ENCODE measurements around the gene HLA-DQA1. TPM values are rescaled to one million over a fixed set of nuclear protein-coding genes. Genes with fewer than 3 reads are reported as not detected.
"Not testable (repeated sequence)": the region's sequence is repeated elsewhere in the genome, so short reads cannot be mapped to it uniquely, and the experiment has no call there.

HLA-DQA1 gene
- total and polyA plus RNA-seq, 7 experiments from 2014 or later: 0.59 to 43.4 (median 10.7) TPM

DNA sequence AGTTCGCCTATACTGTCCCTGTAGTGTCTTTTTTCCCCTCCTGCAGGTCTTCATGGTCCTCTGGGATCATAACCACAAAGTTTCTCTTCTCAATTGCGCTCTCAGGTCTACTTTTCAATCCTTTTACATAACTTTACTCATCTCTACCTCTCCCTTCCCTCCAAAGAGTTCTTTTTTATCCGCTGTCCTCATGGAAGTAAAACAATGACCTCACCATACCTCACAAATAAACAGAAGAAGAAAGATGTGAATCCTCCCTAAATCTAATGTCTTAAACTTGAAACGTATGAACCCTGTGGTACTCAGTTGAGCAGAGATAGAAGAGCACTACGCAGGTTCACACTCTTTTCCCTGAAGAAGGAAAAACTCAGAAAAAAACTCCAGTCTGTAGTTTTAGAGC is 12.1 kb upstream of the HLA-DQA1 start:
- H3K36me3 Mint-ChIP-seq: peaks cover 0 to 7% (median 0%) of the 10 kb centered on the region in 5 donors
- Histone ChIP-seq H3K36me3 (ENCODE audit: control insufficient read depth in 2 of 3, insufficient read depth in 3 of 3, low read length in 3 of 3) (no peaks in the 10 kb centered on the region), H3K27ac (ENCODE audit: low read depth, low read length) (no peak overlapping the region), H3K27me3 (ENCODE audit: control insufficient read depth in 2 of 2, insufficient read depth in 2 of 2, low read length in 2 of 2) (no peaks in the 10 kb centered on the region), H3K4me1 (ENCODE audit: control insufficient read depth in 2 of 2, insufficient read depth in 2 of 2, low read length in 2 of 2) (peaks cover 29 to 32% of the 10 kb centered on the region in 2 donors), H3K9me3 (ENCODE audit: control insufficient read depth in 2 of 3, low read length in 3 of 3) (no peaks in the 10 kb centered on the region), H3K4me3 (ENCODE audit: low read length) (no peak overlapping the region)
- no peak for DNase-seq
- POLR2A ChIA-PET: no interaction called here
- no peak for ATAC-seq
- intact Hi-C loops (cut with micrococcal nuclease): no loop called here
- H3K27me3 Mint-ChIP-seq: no peaks in the 10 kb centered on the region
- CTCF ChIA-PET: no interaction called here
- H3K4me1 Mint-ChIP-seq: peaks cover 22 to 65% (median 50%) of the 10 kb centered on the region in 7 donors
- peaks cover 0 to 1% (median 0%) of the 10 kb centered on the region in 11 donors for H3K9me3 Mint-ChIP-seq
- H3K4me3 Mint-ChIP-seq: peak overlapping the region in 4 of 10 donors; percentile 3 to 66 (median 24)
- peak overlapping the region in 8 of 9 donors; percentile 10 to 90 (median 66) for H3K27ac Mint-ChIP-seq

DNA sequence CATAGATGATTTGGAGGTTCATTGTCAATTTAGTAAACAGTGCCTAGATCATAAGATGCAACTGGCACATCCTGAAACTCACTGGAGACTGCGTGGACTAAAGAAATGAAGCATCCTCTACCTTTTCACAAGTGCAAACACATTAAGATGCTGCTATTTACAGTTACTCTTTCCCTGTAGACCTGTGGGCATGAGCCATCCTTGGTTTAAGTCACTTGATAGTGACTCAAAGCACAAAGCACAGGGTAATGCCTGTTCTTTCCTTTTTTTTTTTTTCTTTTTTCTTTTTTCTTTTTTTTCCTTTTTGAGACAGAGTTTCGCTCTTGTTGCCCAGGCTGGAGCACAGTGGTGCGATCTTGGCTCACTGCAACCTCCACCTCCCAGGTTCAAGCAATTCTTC is 10.0 kb upstream of the HLA-DQA1 start:
- peaks cover 22 to 50% (median 37%) of the 10 kb centered on the region in 7 donors for H3K4me1 Mint-ChIP-seq
- no peaks in the 10 kb centered on the region for H3K36me3 ChIP-seq (ENCODE audit: control insufficient read depth in 2 of 3, insufficient read depth in 3 of 3, low read length in 3 of 3)
- peaks cover 0 to 4% (median 0%) of the 10 kb centered on the region in 5 donors for H3K27me3 Mint-ChIP-seq

DNA sequence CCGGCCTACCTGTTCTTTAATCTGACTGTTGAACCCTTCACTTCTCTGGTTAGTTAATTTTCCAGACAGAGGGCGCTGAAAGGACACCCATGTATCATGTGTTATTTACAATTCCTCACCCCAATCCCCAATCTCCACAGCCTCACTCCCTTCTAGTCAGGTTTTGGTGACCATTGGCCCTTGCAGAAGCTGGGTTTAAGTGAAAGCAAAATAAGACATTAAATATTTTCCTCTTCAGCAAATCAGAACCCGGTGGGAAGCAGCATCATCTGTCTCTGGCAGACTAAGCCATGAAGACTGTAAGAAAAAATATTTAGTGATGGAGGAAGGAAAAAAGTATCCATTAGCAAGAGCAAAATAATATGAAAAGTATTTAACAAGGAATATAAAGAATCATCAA is 9.4 kb upstream of the HLA-DQA1 start:
- peak; percentile 28 for ATAC-seq
- no peaks in the 10 kb centered on the region for H3K27me3 ChIP-seq (ENCODE audit: control insufficient read depth in 2 of 2, insufficient read depth in 2 of 2, low read length in 2 of 2)
- no peaks in the 10 kb centered on the region for H3K9me3 ChIP-seq (ENCODE audit: control insufficient read depth in 2 of 3, low read length in 3 of 3)
- peak in 4 of 9 donors; percentile 13 to 40 (median 28) for DNase-seq
- H3K4me3 ChIP-seq (ENCODE audit: low read length): no peak overlapping the region
- CTCF ChIA-PET: no interaction called here
- Mint-ChIP-seq H3K9me3 (peaks cover 0 to 4% (median 0%) of the 10 kb centered on the region in 11 donors), H3K27me3 (peaks cover 0 to 10% (median 0%) of the 10 kb centered on the region in 5 donors), H3K27ac (peak overlapping the region in 5 of 9 donors; percentile 22 to 86 (median 71)), H3K36me3 (peaks cover 0 to 7% (median 0%) of the 10 kb centered on the region in 5 donors), H3K4me1 (peaks cover 17 to 44% (median 31%) of the 10 kb centered on the region in 7 donors), H3K4me3 (peak overlapping the region in 2 of 10 donors; percentile 47 to 65)
- H3K27ac ChIP-seq (ENCODE audit: low read depth, low read length): no peak overlapping the region
- intact Hi-C loops (cut with micrococcal nuclease): no loop called here
- no peaks in the 10 kb centered on the region for H3K36me3 ChIP-seq (ENCODE audit: control insufficient read depth in 2 of 3, insufficient read depth in 3 of 3, low read length in 3 of 3)
- H3K4me1 ChIP-seq (ENCODE audit: control insufficient read depth in 2 of 2, insufficient read depth in 2 of 2, low read length in 2 of 2): peaks cover 21% of the 10 kb centered on the region in 2 donors
- POLR2A ChIA-PET: no interaction called here

More for the DNA sequence above, 10.0 kb upstream of the HLA-DQA1 start:
- Mint-ChIP-seq H3K4me3 (no peak overlapping the region), H3K27ac (peak overlapping the region in 1 of 9 donors; percentile 86), H3K9me3 (peaks cover 0 to 4% (median 0%) of the 10 kb centered on the region in 11 donors), H3K36me3 (peaks cover 0 to 7% (median 0%) of the 10 kb centered on the region in 5 donors)
- POLR2A ChIA-PET: no interaction called here
- H3K4me1 ChIP-seq (ENCODE audit: control insufficient read depth in 2 of 2, insufficient read depth in 2 of 2, low read length in 2 of 2): peaks cover 26 to 27% of the 10 kb centered on the region in 2 donors
- no peaks in the 10 kb centered on the region for H3K9me3 ChIP-seq (ENCODE audit: control insufficient read depth in 2 of 3, low read length in 3 of 3)
- no peak overlapping the region for H3K4me3 ChIP-seq (ENCODE audit: low read length)
- intact Hi-C loops (cut with micrococcal nuclease): no loop called here
- H3K27ac ChIP-seq (ENCODE audit: low read depth, low read length): no peak overlapping the region
- no peak for ATAC-seq
- no peaks in the 10 kb centered on the region for H3K27me3 ChIP-seq (ENCODE audit: control insufficient read depth in 2 of 2, insufficient read depth in 2 of 2, low read length in 2 of 2)
- CTCF ChIA-PET: no interaction called here
- DNase-seq: no peak

DNA sequence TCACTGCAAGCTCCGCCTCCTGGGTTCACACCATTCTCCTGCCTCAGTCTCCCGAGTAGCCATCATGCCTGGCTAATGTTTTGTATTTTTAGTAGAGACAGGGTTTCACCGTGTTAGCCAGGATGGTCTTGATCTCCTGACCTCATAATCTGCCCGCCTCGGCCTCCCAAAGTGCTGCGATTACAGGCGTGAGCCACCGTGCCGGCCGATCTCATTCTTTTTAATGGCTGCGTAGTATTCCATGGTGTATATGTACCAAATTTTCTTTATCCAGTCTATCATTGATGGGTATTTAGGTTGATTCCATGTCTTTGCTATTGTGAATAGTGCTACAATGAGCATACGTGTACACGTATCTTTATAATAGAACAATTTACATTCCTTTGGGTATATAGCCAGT is 7.4 kb upstream of the HLA-DQA1 start:
- H3K9me3 Mint-ChIP-seq; POLR2A ChIA-PET; H3K36me3 Mint-ChIP-seq; H3K27me3 ChIP-seq (ENCODE audit: control insufficient read depth in 2 of 2, insufficient read depth in 2 of 2, low read length in 2 of 2); H3K27ac Mint-ChIP-seq; CTCF ChIA-PET; H3K27ac ChIP-seq (ENCODE audit: low read depth, low read length); DNase-seq; intact Hi-C loops (cut with micrococcal nuclease); H3K9me3 ChIP-seq (ENCODE audit: control insufficient read depth in 2 of 3, low read length in 3 of 3); H3K4me3 Mint-ChIP-seq; ATAC-seq; H3K4me1 ChIP-seq (ENCODE audit: control insufficient read depth in 2 of 2, insufficient read depth in 2 of 2, low read length in 2 of 2); H3K36me3 ChIP-seq (ENCODE audit: control insufficient read depth in 2 of 3, insufficient read depth in 3 of 3, low read length in 3 of 3); H3K4me3 ChIP-seq (ENCODE audit: low read length): not testable (repeated sequence)
- peaks cover 0 to 21% (median 0%) of the 10 kb centered on the region in 5 donors for H3K27me3 Mint-ChIP-seq
- H3K4me1 Mint-ChIP-seq: peaks cover 10 to 35% (median 25%) of the 10 kb centered on the region in 7 donors

DNA sequence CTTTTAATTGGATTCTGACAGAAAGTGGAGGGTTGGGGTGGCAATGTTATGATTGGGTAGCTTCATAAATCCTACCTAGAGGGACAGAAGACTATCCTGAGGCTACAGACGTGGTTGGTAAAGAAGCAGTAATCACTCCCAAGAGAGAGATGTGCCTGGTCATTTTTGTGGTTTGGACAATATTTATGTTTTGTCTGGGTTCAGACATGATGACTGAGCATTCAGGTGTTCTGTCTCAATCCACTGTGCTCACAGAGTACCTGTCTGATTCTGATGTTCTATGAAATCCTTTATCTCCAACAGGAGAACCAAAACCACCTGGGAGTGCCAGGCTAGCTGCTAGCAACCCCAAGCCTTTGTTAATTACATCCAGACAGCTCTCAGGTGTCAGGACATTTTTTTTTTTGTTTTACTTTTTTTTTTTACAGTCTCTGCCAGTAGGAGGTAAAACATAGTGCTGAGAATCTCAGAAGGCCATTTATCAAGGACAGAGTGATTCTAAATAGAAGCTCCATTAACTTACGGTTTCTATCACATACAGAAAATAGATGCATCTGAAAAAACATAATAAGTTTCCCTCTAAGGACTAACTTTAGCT is 1.6 kb upstream of the HLA-DQA1 start:
- no peaks in the 10 kb centered on the region for H3K27me3 ChIP-seq (ENCODE audit: control insufficient read depth in 2 of 2, insufficient read depth in 2 of 2, low read length in 2 of 2)

DNA sequence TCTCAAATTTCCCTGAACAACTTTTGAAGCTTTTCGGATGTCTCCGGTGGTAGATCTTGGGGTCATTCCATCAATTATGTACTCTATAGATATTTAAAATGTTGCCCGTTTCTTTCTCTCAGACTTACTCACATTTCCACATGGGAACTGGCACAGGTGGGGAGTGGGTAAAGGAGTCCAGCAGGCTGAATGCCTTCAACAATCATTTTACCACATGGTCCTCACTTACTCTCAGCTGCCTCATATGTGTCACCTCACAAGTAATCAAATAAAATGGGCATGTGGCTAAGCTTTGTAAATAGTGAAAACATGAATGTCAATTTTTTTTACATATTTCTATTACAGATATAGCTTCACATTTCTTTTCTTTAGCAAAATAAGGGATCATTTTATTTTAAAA is 677 bp downstream of the HLA-DQA1 start:
- POLR2A ChIA-PET: no interaction called here
- Histone ChIP-seq H3K27ac (ENCODE audit: low read depth, low read length) (no peak overlapping the region), H3K9me3 (ENCODE audit: control insufficient read depth in 2 of 3, low read length in 3 of 3) (no peaks in the 10 kb centered on the region), H3K4me1 (ENCODE audit: control insufficient read depth in 2 of 2, insufficient read depth in 2 of 2, low read length in 2 of 2) (peaks cover 0 to 6% of the 10 kb centered on the region in 2 donors), H3K36me3 (ENCODE audit: control insufficient read depth in 2 of 3, insufficient read depth in 3 of 3, low read length in 3 of 3) (no peaks in the 10 kb centered on the region), H3K27me3 (ENCODE audit: control insufficient read depth in 2 of 2, insufficient read depth in 2 of 2, low read length in 2 of 2) (no peaks in the 10 kb centered on the region), H3K4me3 (ENCODE audit: low read length) (no peak overlapping the region)
- CTCF ChIA-PET: no interaction called here
- intact Hi-C loops (cut with micrococcal nuclease): no loop called here
- peaks cover 0 to 4% (median 0%) of the 10 kb centered on the region in 11 donors for H3K9me3 Mint-ChIP-seq
- H3K27me3 Mint-ChIP-seq: peaks cover 0 to 44% (median 9%) of the 10 kb centered on the region in 5 donors
- DNase-seq: no peak
- peak overlapping the region in 1 of 10 donors; percentile 31 for H3K4me3 Mint-ChIP-seq
- ATAC-seq: no peak
- peaks cover 0 to 8% (median 3%) of the 10 kb centered on the region in 5 donors for H3K36me3 Mint-ChIP-seq
- H3K27ac Mint-ChIP-seq: peak overlapping the region in 1 of 9 donors; percentile 26
- peaks cover 0 to 32% (median 11%) of the 10 kb centered on the region in 7 donors for H3K4me1 Mint-ChIP-seq

More for the DNA sequence above, 1.6 kb upstream of the HLA-DQA1 start:
- ChIA-PET CTCF (no interaction called here), POLR2A (interaction anchor here (0.6 kb wide), 1 partner anchor 50 kb away, joined by 3 read pairs; no protein-coding TSS in a partner anchor)
- H3K4me3 Mint-ChIP-seq: no peak overlapping the region
- H3K27ac ChIP-seq (ENCODE audit: low read depth, low read length): no peak overlapping the region
- intact Hi-C loops (cut with micrococcal nuclease): no loop called here
- H3K9me3 Mint-ChIP-seq: peaks cover 0 to 2% (median 0%) of the 10 kb centered on the region in 11 donors
- peaks cover 0 to 51% (median 5%) of the 10 kb centered on the region in 5 donors for H3K27me3 Mint-ChIP-seq
- H3K4me1 ChIP-seq (ENCODE audit: control insufficient read depth in 2 of 2, insufficient read depth in 2 of 2, low read length in 2 of 2): peaks cover 0 to 3% of the 10 kb centered on the region in 2 donors
- no peak for ATAC-seq
- peaks cover 0 to 6% (median 3%) of the 10 kb centered on the region in 5 donors for H3K36me3 Mint-ChIP-seq
- no peaks in the 10 kb centered on the region for H3K9me3 ChIP-seq (ENCODE audit: control insufficient read depth in 2 of 3, low read length in 3 of 3)
- H3K4me1 Mint-ChIP-seq: peaks cover 0 to 24% (median 7%) of the 10 kb centered on the region in 7 donors
- no peak overlapping the region for H3K4me3 ChIP-seq (ENCODE audit: low read length)
- H3K27ac Mint-ChIP-seq: no peak overlapping the region
- no peaks in the 10 kb centered on the region for H3K36me3 ChIP-seq (ENCODE audit: control insufficient read depth in 2 of 3, insufficient read depth in 3 of 3, low read length in 3 of 3)
- DNase-seq: no peak
